ENCODE measurements around the gene PTX3. TPM values are rescaled to one million over a fixed set of nuclear protein-coding genes. Genes with fewer than 3 reads are reported as not detected.

Gene PTX3
- total RNA-seq, 1 donor = 22.5 TPM

GRCh38 chr3:157418104-157418503 lies 18.5 kb upstream of the PTX3 start:
- no peak for DNase-seq (ENCODE audit: low read depth)
- TF ChIP-seq CTCF (IDR thresholded peaks at IDR 0.05; ENCODE audit: insufficient read depth, low read depth, low read length) = no peak
- no peak overlapping the region for H3K4me3 ChIP-seq (ENCODE audit: low read depth, low read length)

GRCh38 chr3:157420606-157421130 lies 16.0 kb upstream of the PTX3 start:
- DNase-seq (ENCODE audit: low read depth) = no peak
- no peak overlapping the region for H3K4me3 ChIP-seq (ENCODE audit: low read depth, low read length)
- no peak for TF ChIP-seq CTCF (IDR thresholded peaks at IDR 0.05; ENCODE audit: insufficient read depth, low read depth, low read length)

- H3K4me3 ChIP-seq (ENCODE audit: low read depth, low read length) = no peak overlapping the region
- no peak for TF ChIP-seq CTCF (IDR thresholded peaks at IDR 0.05; ENCODE audit: insufficient read depth, low read depth, low read length)
- no peak for DNase-seq (ENCODE audit: low read depth)
Measured at GRCh38 chr3:157423337-157423736, 13.3 kb upstream of the PTX3 start.

GRCh38 chr3:157427901-157428300 lies 8.7 kb upstream of the PTX3 start:
- no peak for TF ChIP-seq CTCF (IDR thresholded peaks at IDR 0.05; ENCODE audit: insufficient read depth, low read depth, low read length)
- DNase-seq (ENCODE audit: low read depth) = no peak
- no peak overlapping the region for H3K4me3 ChIP-seq (ENCODE audit: low read depth, low read length)

GRCh38 chr3:157428853-157429252 lies 7.8 kb upstream of the PTX3 start:
- no peak overlapping the region for H3K4me3 ChIP-seq (ENCODE audit: low read depth, low read length)
- no peak for DNase-seq (ENCODE audit: low read depth)
- TF ChIP-seq CTCF (IDR thresholded peaks at IDR 0.05; ENCODE audit: insufficient read depth, low read depth, low read length) = no peak

GRCh38 chr3:157429708-157430107 lies 6.9 kb upstream of the PTX3 start:
- no peak for TF ChIP-seq CTCF (IDR thresholded peaks at IDR 0.05; ENCODE audit: insufficient read depth, low read depth, low read length)
- no peak overlapping the region for H3K4me3 ChIP-seq (ENCODE audit: low read depth, low read length)
- no peak for DNase-seq (ENCODE audit: low read depth)

GRCh38 chr3:157438194-157438730 lies 1.6 kb downstream of the PTX3 start:
- TF ChIP-seq CTCF (IDR thresholded peaks at IDR 0.05; ENCODE audit: insufficient read depth, low read depth, low read length) = no peak
- peak overlapping the region; percentile 62 for H3K4me3 ChIP-seq (ENCODE audit: low read depth, low read length)
- peak; percentile 47 for DNase-seq (ENCODE audit: low read depth)
